ENCODE data around the gene ARF1. TPM values are rescaled to one million over a fixed set of nuclear protein-coding genes. Genes with fewer than 3 reads are reported as not detected.

The ARF1 gene
- polyA plus RNA-seq, 1 donor: 272 TPM

DNA sequence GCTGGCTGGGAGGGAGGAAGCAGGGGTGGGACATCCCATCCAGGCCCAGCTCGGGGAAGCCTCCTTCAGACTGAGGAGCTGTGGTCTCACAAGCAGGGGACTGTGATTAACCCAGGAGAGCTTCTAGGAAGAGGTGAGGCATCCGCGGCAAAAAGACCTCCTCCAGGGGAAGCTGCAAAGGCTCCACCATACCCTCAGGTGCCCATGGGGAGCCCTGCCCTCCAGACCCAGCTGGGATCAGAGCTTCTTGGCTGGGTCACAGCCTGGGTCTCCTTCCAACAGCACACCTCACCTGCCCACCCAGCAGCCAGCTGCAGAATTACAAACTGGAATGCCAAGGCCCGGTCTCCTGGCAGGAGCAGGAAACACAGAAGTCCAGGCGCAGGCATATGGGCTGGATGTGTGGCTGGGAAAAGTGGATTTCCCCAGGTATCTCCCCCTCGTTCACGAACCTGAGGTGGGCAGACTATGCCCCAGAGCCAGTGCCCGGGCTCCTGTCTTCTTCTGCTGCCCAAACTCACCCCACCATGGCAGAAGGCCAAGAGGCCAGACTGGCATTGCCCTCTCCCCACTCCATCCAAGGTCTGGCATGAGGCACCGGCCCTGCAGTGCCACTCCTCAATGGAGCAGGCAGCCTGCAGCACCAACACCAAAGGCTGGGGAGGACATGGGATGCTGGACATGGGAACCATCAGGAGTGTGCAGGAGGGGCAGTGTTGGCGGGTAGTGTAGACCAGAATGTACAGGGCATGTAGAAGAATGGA is 15.4 kb upstream of the ARF1 start:
- no peak for DNase-seq

DNA sequence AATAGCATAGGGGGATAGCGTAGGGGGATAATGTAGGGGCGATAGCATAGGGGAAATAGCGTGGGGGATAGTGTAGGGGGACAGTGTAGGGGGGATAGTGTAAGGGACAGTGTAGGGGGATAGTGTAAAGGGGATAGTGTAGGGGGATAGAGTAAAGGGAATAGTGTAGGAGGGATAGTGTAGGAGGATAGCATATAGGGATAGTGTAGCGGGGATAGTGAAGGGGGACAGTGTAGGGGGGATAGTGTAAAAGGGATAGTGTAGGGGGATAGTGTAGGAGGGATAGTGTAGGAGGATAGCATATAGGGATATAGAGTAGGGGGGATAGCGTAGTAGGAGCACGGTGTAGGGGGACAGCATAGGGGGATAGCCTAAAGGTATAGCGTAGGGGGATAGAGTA is 14.1 kb upstream of the ARF1 start:
- no peak for DNase-seq

DNA sequence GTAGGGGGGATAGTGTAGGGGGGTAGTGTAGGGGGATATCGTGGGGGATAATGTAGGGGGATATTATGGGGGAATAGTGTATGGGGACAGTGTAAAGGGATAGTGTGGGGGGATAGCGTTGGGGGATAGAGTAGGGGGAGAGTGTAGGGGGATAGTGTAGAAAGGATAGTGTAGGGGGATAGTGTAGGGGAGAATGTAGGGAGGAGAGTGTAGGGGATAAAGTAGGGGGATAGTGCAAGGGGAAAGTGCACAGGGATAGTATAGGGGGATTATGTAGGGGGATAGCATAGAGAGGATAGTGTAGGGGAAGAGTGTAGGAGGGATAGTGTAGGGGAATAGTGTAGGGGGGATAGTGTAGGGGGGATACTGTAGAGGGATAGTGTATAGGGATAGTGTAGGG is 12.3 kb upstream of the ARF1 start:
- no peak for DNase-seq

DNA sequence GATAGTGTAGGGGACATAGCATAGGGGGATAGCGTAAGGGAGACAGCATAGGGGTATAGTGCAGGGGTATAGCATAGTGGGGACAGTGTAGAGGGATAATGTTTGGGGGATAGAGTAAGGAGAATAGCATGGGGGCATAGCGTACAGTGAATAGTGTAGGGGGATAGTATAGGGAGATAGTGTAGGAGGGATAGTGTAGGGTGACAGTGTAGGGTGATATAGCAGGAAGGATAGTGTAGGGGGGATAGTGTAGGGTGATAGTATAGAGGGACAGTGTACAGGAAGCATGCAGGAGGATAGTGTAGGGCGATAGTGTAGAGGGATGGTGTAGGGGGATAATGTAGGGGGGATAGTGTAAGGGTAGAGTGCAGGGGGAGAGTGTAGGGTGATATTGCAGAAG is 11.7 kb upstream of the ARF1 start:
- no peak for DNase-seq

DNA sequence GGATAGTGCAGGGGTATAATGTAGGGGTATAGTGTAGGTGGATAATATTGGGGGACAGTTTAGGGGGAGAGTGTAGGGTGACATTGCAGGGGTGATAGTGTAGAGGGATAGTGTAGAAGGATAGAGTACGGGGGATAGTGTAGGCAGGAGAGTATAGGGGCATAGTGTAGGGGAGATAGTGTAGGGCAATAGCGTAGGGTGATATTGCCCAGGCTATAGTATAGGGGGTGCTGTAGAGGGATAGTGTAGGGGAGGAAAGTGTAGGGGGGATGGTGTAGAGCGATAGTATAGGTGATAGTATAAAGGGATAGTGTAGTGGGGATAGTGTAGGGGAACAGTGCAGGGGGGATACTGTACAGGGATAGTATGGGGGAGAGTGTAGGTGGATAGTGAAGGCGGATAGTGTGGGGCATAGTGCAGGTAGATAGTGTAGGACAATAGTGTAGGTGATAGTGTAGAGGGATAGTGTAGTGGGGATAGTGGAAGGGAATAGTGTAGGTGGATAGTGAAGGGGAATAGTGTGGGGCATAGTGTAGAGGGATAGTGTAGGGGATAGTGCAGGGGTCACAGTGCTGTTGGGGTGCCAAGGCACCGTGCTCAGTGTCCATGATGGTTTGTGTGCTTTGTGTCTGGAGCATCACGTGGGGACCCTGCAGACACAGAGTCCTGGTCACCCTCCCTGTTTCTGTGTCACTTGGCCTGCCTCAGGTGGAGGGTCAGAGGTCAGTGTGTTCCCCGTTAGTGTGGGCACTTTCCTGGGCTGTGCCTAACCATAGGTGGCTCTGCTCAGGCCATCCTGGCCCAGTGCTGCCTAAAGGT is 10.5 kb upstream of the ARF1 start:
- DNase-seq: no peak

DNA sequence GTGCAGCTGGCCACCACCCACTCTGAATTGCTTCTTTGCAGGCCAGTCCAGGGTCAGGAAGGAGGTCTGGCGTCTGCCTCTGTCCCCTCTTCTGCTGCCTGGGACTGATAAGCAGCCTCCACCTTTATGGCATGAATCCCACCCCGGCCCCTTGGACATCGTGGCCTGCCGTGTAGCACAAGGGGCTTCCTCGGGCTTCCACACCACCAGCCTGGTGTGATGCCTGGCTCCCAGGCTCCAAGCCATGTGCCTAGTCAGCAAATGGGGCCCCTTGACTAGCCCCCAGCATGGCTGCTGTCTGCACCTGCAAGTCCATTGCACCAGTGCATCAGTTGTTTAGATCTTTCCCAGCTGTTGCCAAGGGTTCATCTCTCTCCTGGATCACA is 9.9 kb upstream of the ARF1 start:
- no peak for DNase-seq

DNA sequence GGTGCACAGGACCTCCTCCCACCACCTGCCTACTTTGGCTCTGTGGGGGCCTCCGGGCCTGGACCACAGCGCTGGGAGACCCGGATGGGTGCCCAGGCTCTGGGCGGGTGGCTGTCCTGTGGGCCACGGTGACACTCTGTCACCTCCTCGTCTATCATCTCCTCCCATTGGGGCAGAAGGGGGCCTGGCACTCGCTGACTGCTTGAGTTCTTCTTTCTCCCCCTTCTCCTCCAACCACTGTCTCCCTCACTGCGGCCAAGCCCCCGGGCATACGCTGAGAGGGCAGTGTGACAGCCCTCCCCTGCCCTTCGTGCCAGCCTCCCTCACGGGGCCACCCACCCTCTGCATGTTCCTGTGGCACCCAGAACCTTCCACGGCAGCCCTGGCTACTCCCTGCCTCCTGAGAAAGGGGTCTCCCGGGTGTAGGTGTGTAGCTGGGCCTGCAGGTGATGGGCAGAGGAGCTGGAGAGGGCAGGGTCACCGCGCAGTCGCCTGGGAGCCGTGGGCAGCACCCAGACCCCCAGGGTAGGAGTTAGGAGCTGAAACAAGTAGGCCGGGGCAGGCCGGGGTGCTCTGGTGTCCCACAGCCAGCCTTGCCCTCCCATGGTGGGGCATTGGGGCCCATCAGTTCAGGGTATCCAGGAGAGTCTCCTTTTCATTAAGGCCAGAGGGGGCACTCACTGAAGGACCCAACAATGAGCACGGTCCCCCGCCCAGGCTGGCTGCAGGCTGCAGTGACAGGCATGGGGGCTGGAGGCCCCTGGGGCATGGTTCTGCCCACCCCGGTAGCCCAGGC is 9.2 kb upstream of the ARF1 start:
- no peak for DNase-seq

DNA sequence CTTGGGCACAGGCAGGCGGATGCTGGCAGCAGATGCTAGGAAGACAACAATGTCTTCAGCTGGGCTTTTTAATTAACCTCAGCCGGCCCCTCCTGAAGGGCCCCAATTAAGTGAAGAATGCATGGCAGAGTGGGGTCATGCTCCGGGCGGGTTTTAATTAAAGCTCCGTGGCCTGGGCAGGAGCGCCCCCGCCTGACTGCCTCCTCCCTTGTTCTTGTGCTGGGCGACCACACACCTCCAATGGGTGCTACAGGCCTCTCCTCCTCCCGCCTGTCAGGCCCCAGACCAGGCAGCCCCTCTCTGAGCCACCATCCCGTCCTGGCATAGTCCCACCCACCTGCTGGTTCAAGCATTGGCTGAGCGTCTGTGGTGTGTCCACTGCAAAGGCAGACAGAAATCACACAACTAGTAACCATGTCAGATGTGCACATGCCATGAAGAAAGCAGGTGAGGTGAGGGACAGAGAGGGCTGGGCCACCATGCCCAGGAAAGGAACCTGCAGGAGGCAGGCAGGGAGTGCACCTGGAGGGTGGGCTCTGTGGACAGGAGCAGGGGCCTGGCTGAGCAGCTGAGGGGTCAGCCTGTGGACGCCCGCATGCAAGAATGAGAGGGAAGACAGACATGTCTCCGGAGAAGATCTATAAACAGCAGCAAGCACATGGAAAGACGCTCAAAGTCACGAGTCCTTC is 8.5 kb upstream of the ARF1 start:
- peak; percentile 36 for DNase-seq

DNA sequence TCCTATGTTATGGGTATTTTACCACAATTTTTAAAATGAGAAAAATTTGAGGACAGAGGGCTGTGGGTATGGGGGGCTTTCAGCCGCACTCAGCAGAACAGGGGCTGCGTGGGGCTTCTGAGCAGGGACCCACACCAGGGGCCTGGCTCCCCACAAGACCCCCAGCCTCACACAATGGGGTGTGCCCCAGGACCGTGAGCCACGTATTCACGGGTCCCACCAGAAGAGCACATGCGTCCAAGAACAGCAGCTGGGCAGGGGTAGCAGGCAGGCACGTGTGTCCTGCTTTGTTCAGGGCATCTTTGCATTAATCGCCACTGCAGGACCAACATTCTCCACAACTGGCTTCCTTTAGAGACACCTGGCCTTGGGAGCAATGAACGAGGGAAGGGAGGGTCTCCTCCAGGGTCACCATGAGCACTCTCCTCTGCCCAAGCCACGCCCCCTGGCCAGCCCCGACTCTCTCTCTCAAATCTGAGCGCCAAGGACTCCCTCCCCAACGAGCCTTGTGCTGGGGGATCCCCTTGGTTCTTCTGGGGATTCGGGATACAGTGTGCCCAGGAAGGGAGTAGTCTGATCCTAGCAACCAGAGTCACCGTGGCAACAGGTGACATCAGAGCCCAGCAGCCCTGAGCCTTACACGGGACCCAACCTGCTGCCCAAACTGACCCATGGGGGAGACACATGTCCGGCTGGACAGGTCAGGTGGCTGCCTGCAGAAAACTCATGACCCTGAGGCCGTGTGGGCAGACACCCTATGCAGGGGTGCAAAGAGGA is 7.4 kb upstream of the ARF1 start:
- DNase-seq: no peak

DNA sequence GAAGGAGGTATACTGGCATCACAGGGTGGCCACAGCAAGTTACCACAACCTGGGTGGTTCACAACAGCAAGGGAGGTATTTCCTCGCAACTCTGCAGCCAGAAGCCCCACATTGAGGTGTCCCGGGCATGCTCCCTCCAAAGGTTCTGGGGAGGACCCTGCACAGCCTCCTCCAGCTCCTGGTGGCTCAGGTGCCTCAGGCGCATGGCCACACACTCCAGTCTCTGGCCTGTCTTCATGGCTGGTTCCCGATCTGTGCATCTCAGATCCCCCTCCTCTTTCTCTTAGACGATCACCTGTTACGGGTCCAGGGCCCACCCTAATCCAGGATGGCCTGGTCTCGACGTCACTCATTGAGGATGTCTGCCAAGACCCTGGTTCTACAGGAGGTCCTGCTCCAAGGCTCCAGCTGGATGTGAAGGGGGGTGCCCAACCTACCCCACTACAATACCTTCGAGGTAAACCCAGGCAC is 6.7 kb upstream of the ARF1 start:
- DNase-seq: no peak

DNA sequence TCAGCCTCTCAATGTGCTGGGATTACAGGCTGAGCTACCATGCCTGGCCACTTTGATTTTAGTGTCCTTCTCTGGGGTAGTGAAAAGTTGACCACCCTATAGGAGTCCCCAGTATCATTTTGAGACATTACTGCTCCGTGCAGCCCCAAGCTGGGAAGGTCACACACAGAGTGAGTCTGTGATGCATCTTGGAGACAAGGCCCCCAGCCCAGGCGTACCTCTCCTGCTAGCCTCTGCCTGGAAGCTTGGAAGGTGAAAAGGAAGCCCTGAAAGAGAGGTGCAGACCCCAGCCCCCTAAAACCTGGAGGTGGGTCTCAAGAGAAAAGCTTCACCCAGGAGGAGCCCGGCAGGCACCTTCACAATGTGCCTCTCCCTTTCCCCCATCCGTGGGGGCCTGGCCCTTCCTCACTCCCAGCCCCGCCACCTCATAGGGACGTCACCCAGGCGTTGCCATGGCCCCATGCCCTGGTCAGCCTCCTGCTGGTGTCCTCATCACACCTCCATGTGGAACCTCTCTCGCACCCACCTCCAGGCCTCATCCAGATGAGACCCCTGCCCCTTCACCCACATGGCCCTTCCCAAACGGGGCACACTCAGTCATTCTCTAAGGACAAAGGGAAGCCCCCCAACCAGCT is 5.6 kb upstream of the ARF1 start:
- DNase-seq: no peak

DNA sequence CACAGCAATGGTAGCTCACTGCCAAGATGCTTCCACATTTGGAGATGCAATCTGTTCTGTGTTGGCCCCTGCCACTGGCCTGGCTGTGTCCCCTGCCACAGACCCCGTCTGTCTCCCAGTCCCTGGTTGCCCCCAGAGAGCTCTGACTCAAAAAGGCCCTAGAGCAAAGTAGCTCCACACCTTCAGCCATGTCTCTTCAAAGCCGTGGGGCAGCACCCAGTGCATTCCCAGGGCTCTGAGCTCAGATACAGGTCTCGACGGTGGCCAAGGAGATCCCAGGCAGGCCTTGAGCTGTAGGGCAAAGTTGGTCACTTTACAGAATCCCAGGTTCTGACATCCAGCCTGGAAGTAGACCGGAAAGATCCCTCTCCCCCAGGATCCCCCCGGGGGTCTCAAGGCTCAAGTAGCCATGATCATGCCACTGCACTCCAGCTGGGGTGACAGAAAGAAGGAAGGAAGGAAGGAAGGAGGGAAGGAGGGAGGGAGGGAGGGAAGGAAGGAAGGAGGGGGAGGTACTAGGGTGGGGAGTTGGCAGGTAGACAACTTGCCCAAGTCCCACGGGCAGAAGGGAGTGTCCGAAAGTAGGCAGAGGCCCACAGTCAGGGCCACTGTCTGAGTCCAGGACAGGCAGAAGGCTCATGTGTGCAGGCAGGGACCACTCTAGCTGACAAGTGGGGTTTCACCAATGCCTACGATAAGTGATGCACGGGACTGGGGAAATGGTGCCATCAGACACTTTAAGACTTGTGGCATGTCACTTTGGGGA is 4.8 kb upstream of the ARF1 start:
- no peak for DNase-seq

DNA sequence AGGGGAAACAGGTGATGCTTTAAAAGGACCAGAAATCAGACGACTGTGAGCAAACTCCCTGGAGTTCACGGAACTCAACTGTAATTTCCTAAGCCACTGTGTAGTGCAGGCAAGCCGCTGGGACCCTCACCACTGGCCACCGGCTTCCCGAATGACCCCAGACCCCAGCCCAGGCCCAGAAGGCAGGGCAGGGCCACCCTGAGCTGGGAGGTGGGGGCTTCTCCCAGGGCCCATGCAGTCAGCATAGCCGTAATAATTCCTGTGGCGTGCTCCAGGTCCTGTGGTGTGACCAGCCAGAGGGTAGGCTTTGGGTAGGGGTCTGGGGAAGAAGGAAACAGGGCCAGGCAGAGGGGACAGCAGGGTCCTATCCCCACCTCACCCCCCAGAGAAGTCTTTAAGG is 3.5 kb upstream of the ARF1 start:
- no peak for DNase-seq

DNA sequence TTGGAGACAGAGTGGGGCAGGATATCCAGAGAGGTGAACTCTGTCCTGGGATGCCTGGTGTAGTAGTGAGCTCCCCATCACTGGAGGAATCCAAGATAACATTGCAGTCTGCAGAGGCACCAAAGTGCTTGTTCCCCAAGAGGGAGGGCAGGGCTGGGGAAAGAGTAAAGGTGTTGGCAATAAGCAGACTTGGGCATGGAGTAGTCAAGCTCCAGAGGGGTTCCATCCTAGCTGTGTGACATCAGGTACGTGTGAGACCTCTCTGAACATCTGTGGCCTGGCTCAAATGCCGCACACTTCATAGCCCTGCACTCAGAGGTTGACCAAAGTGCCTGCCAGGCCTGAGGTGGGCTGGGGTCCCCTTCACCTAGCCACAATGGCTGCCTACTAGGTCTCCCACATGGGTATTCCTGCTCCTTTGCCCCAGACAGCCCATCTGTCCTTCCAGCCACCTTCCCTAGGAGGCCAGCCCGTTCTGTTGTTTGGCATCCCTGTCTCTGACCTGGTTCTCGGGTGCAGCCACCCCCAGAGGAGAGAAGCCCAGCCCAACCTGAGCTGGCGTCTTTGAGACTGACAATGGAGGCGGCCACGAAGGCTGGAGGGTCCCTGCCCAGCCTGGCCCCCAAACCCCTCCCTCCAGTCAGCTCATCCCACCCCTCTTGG is 2.8 kb upstream of the ARF1 start:
- no peak for DNase-seq

DNA sequence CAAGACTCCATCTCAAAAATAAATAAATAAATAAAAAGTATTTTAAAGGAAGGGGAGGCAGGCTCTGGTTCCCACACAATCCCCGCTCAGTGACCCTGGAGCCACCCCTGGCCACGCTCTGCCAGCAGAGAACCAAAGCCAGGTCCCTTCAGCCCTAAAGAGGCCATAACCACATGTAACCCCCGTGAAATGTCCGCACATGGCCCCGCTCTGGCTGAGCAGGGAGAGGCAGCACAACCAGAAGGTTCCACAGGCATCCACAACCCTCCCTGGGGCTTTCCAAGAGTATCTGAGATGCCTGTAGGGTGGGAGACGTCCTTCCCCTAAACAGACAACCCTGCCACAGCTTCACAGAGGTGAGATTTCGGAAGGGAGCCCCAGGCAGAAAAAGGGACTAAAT is 1.4 kb upstream of the ARF1 start:
- no peak for DNase-seq

DNA sequence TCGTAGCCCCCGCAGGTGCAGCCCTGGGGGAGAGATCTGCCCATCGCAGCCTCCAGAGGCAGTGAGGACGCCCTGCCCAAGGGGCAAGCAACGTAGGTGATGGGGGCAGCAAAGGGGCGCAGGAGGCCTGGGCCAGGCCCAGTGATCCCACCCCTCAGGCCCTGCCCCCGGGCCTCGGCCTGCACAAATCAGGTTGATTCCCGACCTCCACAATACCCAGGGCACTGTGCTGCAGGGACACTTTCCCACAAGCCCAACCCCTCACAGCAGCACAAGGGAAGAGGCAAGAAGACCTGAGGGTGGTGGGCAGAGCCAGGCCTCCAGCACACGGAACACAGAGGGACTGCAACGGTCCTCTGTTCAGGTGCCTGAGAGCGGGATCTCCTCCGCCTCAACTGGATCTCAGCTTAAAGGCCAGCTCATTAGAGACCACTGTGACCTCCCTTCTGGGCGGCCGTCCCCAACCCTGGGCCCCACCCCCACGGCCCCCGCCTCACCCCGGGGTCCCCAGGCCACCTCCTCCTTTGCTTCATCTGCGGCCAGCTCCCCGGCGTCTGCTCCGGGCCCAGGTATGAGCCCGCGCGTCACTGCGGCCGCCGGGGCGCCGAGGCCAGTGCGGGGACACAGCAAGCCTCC is 812 bp upstream of the ARF1 start:
- no peak for DNase-seq

DNA sequence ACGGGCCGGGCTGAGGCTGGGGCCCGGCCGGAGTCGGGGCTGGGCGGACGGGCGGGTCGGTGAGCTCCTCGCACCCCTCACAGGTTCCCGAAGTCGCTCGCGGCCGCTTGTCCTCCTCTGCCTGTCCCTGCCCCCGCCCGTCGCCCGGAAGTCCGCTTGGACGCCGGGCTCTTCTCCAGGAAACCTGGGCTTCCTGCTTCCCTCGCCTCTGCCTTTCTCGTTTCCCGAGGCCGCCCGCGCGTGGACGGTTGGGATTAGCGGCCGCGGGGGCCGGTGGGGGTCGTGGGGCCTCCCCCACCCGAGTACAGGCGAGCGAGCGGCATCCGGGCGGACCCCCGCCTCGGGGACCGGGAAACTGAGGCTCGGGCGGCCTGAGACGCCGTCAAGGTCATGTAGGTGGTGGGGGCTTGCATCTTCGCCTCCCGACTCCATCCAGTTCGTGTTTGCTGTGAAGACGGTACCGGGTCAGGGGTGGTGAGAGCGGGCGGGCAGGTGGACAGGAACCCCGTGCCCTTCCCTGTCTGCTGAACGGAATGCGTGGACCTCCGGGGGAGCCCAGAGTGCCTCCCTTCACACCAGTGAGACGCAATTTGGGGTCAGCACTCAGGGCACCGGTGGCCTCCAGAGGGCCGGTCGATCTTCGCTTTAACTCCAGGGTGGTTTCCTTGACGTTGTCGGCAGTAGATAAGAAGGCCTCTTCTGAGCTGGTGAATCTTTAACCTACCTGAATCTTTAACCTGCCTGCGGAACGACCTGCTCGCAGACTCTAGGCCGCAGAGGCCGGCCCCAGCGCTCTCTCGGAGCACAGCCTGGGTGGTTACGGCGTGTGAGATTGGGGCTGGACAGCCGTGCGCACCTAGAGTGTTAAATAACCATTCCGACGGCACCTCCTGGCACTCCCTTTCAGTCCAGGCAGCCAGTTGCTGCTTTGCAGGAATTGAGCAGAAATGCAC is 686 bp downstream of the ARF1 start:
- no peak for DNase-seq

DNA sequence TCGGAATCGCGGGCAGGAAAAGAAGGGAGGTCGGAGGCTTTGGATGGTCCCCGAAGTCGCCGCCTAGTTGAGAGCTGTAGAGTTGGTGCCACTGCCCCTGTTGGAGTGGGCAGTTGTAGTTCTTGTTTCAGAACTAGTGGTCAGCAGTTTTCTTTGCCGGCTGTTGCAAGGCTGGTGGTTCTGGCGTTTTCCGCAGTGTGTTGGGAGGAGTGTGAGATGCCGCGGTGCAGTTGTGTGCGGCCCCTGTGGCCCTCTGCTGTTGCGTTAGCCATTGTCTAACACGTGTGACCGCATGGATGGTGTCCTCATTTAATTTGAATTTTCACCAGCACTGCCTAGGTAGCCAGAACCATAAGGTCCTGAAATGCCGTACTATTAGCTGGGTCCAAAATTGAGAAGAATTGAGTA is 1.4 kb downstream of the ARF1 start:
- no peak for DNase-seq
